Liver (tissue), 9 donors: ENCODE measurements around the gene CDT1. TPM values are rescaled to one million over a fixed set of nuclear protein-coding genes. Genes with fewer than 3 reads are reported as not detected.

Experiments used
- DNase-seq: peaks from one replicate; pipeline ENCODE4 v3.0.0-alpha.2; 2017; ENCODE audit warnings: low spot score
- H3K27ac ChIP-seq, 2 donors: one replicate each; pipeline ENCODE4 v1.7.0; 2013; ENCODE audit warnings: inconsistent platforms in 2 of 2, low read length in 2 of 2, control low read depth in 1 of 2, low read depth in 1 of 2, mild to moderate bottlenecking in 1 of 2
- H3K27me3 ChIP-seq, 4 donors: one replicate each; pipeline versions ENCODE4 v1.6.1 to v1.7.0; 2013; ENCODE audit warnings: low read length in 3 of 4, inconsistent platforms in 1 of 4, mild to moderate bottlenecking in 1 of 4, moderate library complexity in 1 of 4; ENCODE audit not compliant: control insufficient read depth in 4 of 4, insufficient read depth in 4 of 4
- H3K36me3 ChIP-seq, 4 donors: one replicate each; pipeline versions ENCODE4 v1.6.1 to v1.7.0; 2013; ENCODE audit warnings: low read length in 3 of 4, mild to moderate bottlenecking in 3 of 4, low read depth in 1 of 4, moderate library complexity in 1 of 4; ENCODE audit not compliant: control insufficient read depth in 4 of 4, insufficient read depth in 3 of 4
- H3K4me1 ChIP-seq, 4 donors: one replicate each; pipeline versions ENCODE4 v1.6.1 to v1.7.0; 2013; ENCODE audit warnings: low read length in 3 of 4, mild to moderate bottlenecking in 3 of 4, moderate library complexity in 1 of 4; ENCODE audit not compliant: control insufficient read depth in 4 of 4, insufficient read depth in 4 of 4
- H3K4me3 ChIP-seq, 3 donors: one replicate each; pipeline versions ENCODE4 v1.6.1 to v1.7.0; 2013; ENCODE audit warnings: low read length in 3 of 3, control low read depth in 1 of 3, low read depth in 1 of 3, mild to moderate bottlenecking in 1 of 3
- H3K9ac ChIP-seq, 2 donors: one replicate each; pipeline ENCODE4 v1.7.0; 2013; ENCODE audit warnings: low read length in 2 of 2, mild to moderate bottlenecking in 2 of 2, moderate library complexity in 2 of 2, control low read depth in 1 of 2, low read depth in 1 of 2
- H3K9me3 ChIP-seq, 4 donors: one replicate each; pipeline versions ENCODE4 v1.6.1 to v1.7.0; 2013; ENCODE audit warnings: low read length in 3 of 4; ENCODE audit not compliant: control insufficient read depth in 4 of 4
- CTCF ChIP-seq: fragments of 150-350 bp; IDR thresholded peaks from 2 replicates; pipeline ENCODE4 v1.5.1; 2017; ENCODE audit warnings: improper control_type of control experiment, low read depth, low read length; ENCODE audit not compliant: missing input control
- JUND ChIP-seq, 2 donors: IDR thresholded peaks; 2 replicates each; pipeline ENCODE4 v1.6.1; 2016; ENCODE audit warnings: antibody characterized with exemption in 2 of 2
- MAX ChIP-seq: IDR thresholded peaks from 2 replicates; pipeline ENCODE4 v1.6.1; 2016; ENCODE audit warnings: antibody characterized with exemption
- NR2F2 ChIP-seq: IDR thresholded peaks from 2 replicates; pipeline ENCODE4 v1.6.1; 2016; ENCODE audit warnings: antibody characterized with exemption
- RXRA ChIP-seq, 2 donors: IDR thresholded peaks; 2 replicates each; pipeline ENCODE4 v1.6.1; 2017 to 2018; ENCODE audit warnings: antibody characterized with exemption in 2 of 2, mild to moderate bottlenecking in 1 of 2
- SP1 ChIP-seq: IDR thresholded peaks from 2 replicates; pipeline ENCODE4 v1.6.1; 2018; ENCODE audit warnings: antibody characterized with exemption, mild to moderate bottlenecking
- ZBTB33 ChIP-seq: IDR thresholded peaks from 2 replicates; pipeline ENCODE4 v1.6.1; 2016; ENCODE audit warnings: antibody characterized with exemption
- WGBS: extraction: QIAGEN DNeasy Blood & Tissue Kit; methylation state at CpG from one replicate; pipeline ENCODE4 v1.1.7; 2013; 5-methylcytosine and 5-hydroxymethylcytosine counted together
- polyA plus RNA-seq, 2 donors: library from polyadenylated mRNA; stranded (reverse) in 1 of 2; unstranded in 1 of 2; fragments of 200-250 nt in 1 of 2; fragments of >200 nt in 1 of 2; fragmentation: Nextera tagmentation in 1 of 2; extraction: Ambion mirVana in 1 of 2; gene quantifications; one replicate each; pipeline versions ENCODE4 v1.2.1 to v1.2.3, GENCODE V29; 2013 to 2015
- total RNA-seq, 2 donors: library from RNA; depleted of rRNA; stranded (reverse); fragments of >200 nt; gene quantifications; one replicate each; pipeline ENCODE4 v1.2.3, GENCODE V29; 2014
- TF ChIP-seq, protein P1 (sequence below): IDR thresholded peaks from 2 replicates; pipeline ENCODE4 v1.6.1; 2016; ENCODE audit warnings: antibody characterized with exemption
- donor health status: healthy.
- donor health status: healthy.
- donor health status: healthy.
- donor health status: healthy.
- donor health status: healthy.

The CDT1 gene
- total and polyA plus RNA-seq, 4 donors: 0.08 to 37.6 (median 0.93) TPM

- H3K4me1 ChIP-seq: no peaks in the 10 kb centered on the region
- WGBS: 96% methylated on average over 25 of the region's 25 CpGs
- H3K9me3 ChIP-seq: no peaks in the 10 kb centered on the region
- no peak for TF ChIP-seq SP1
- TF ChIP-seq CTCF: no peak
- no peak for TF ChIP-seq JUND (IDR thresholded peaks at IDR 0.05)
- no peak for TF ChIP-seq ZBTB33
- H3K36me3 ChIP-seq: peaks cover 0 to 29% (median 6%) of the 10 kb centered on the region in 4 donors
- no peak overlapping the region for H3K4me3 ChIP-seq
- no peak overlapping the region for H3K27ac ChIP-seq
- no peak for DNase-seq
- H3K9ac ChIP-seq: no peak overlapping the region
- no peaks in the 10 kb centered on the region for H3K27me3 ChIP-seq
Measured at GRCh38 chr16:88842806-88843205, 39.2 kb downstream of the CDT1 start.

- no peak for DNase-seq
Measured at GRCh38 chr16:88843256-88843655, 39.7 kb downstream of the CDT1 start.

GRCh38 chr16:88844419-88845036 is 40.9 kb downstream of the CDT1 start:
- no peaks in the 10 kb centered on the region for H3K4me1 ChIP-seq
- DNase-seq: no peak
- TF ChIP-seq MAX: no peak
- no peak for TF ChIP-seq SP1
- H3K4me3 ChIP-seq: no peak overlapping the region
- no peak overlapping the region for H3K9ac ChIP-seq
- WGBS: 89% methylated on average over 11 of the region's 11 CpGs
- no peaks in the 10 kb centered on the region for H3K9me3 ChIP-seq
- H3K27ac ChIP-seq: no peak overlapping the region
- peaks cover 0 to 25% (median 2%) of the 10 kb centered on the region in 4 donors for H3K36me3 ChIP-seq
- H3K27me3 ChIP-seq: no peaks in the 10 kb centered on the region

More at GRCh38 chr16:88843256-88843655, 39.7 kb downstream of the CDT1 start:
- H3K4me3 ChIP-seq: no peak overlapping the region
- H3K9ac ChIP-seq: no peak overlapping the region
- TF ChIP-seq SP1 (no peak), JUND (IDR thresholded peaks at IDR 0.05) (no peak), RXRA (IDR thresholded peaks at IDR 0.05) (no peak), NR2F2 (no peak)
- TF ChIP-seq, protein P1, sequence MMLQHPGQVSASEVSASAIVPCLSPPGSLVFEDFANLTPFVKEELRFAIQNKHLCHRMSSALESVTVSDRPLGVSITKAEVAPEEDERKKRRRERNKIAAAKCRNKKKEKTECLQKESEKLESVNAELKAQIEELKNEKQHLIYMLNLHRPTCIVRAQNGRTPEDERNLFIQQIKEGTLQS: no peak
- no peak overlapping the region for H3K27ac ChIP-seq
- no peaks in the 10 kb centered on the region for H3K9me3 ChIP-seq
- no peaks in the 10 kb centered on the region for H3K27me3 ChIP-seq
- H3K36me3 ChIP-seq: peaks cover 0 to 32% (median 5%) of the 10 kb centered on the region in 4 donors
- WGBS: 96% methylated on average over 20 of the region's 20 CpGs
- no peaks in the 10 kb centered on the region for H3K4me1 ChIP-seq
